Testis (tissue), 2 donors: ENCODE measurements around the gene ANKRD33B.
"Not testable (repeated sequence)": the region's sequence is repeated elsewhere in the genome, so short reads cannot be mapped to it uniquely, and the experiment has no call there.

ENCODE experiments used
- POLR2A ChIP-seq: fragments of 450-650 bp; IDR thresholded peaks from one replicate; pipeline ENCODE4 v1.6.1; 2017; ENCODE audit warnings: antibody characterized with exemption, mild to moderate bottlenecking, moderate library complexity
- TF ChIP-seq, protein P1 (sequence below), 3 experiments: fragments of 450-650 bp in 2 of 3; fragments of 200-600 bp in 1 of 3; sonication (generic) in 1 of 3; IDR thresholded peaks; one replicate each; pipeline ENCODE4 v1.5.1; 2016 to 2019; ENCODE audit warnings: antibody characterized with exemption in 3 of 3, mild to moderate bottlenecking in 2 of 3, moderate library complexity in 1 of 3

- TF ChIP-seq, protein P1, sequence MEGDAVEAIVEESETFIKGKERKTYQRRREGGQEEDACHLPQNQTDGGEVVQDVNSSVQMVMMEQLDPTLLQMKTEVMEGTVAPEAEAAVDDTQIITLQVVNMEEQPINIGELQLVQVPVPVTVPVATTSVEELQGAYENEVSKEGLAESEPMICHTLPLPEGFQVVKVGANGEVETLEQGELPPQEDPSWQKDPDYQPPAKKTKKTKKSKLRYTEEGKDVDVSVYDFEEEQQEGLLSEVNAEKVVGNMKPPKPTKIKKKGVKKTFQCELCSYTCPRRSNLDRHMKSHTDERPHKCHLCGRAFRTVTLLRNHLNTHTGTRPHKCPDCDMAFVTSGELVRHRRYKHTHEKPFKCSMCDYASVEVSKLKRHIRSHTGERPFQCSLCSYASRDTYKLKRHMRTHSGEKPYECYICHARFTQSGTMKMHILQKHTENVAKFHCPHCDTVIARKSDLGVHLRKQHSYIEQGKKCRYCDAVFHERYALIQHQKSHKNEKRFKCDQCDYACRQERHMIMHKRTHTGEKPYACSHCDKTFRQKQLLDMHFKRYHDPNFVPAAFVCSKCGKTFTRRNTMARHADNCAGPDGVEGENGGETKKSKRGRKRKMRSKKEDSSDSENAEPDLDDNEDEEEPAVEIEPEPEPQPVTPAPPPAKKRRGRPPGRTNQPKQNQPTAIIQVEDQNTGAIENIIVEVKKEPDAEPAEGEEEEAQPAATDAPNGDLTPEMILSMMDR (IDR thresholded peaks at IDR 0.05), result not testable (repeated sequence)
- not testable (repeated sequence) for TF ChIP-seq POLR2A
Observed at GRCh38 chr5:10606632-10607022, 42.8 kb downstream of the ANKRD33B start.
